Prostate gland (tissue), 2 donors: ENCODE measurements around the gene CHST15.

Experiments
- POLR2A ChIP-seq: fragments of 450-650 bp; IDR thresholded peaks from one replicate; pipeline ENCODE4 v1.6.1; 2016; ENCODE audit warnings: antibody characterized with exemption, mild to moderate bottlenecking
- POLR2AphosphoS5 ChIP-seq: sonication (generic); formaldehyde crosslinking; IDR thresholded peaks from one replicate; pipeline ENCODE4 v1.6.1; 2017; ENCODE audit warnings: antibody characterized with exemption
- TF ChIP-seq, protein P1 (sequence below), 4 experiments: fragments of 200-600 bp in 2 of 4; fragments of 450-650 bp in 2 of 4; sonication (generic) in 2 of 4; IDR thresholded peaks; 1 replicate in 3 of 4; 2 replicates in 1 of 4; pipeline ENCODE4 v1.5.1; 2016 to 2019; ENCODE audit warnings: antibody characterized with exemption in 4 of 4, mild to moderate bottlenecking in 2 of 4, moderate library complexity in 2 of 4

DNA sequence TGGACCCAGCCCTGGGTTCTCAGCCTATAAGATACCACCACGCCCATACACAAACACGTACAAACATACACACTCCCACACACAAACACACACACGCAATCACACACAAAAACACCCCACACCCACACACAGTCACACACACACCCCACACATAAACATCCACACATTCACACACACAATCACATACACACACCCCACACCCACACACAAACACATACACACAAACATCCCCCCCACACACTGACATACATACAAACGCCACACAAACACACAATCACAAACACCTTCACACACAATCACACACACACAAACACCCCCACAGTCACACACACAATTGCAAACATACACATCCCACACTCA, 122.5 kb downstream of the CHST15 start:
- TF ChIP-seq, protein P1, sequence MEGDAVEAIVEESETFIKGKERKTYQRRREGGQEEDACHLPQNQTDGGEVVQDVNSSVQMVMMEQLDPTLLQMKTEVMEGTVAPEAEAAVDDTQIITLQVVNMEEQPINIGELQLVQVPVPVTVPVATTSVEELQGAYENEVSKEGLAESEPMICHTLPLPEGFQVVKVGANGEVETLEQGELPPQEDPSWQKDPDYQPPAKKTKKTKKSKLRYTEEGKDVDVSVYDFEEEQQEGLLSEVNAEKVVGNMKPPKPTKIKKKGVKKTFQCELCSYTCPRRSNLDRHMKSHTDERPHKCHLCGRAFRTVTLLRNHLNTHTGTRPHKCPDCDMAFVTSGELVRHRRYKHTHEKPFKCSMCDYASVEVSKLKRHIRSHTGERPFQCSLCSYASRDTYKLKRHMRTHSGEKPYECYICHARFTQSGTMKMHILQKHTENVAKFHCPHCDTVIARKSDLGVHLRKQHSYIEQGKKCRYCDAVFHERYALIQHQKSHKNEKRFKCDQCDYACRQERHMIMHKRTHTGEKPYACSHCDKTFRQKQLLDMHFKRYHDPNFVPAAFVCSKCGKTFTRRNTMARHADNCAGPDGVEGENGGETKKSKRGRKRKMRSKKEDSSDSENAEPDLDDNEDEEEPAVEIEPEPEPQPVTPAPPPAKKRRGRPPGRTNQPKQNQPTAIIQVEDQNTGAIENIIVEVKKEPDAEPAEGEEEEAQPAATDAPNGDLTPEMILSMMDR (IDR thresholded peaks at IDR 0.05) = no peak
- TF ChIP-seq POLR2A (no peak), POLR2AphosphoS5 (no peak)
